Effector CD8-positive, alpha-beta T cell (primary cell): ENCODE results near the gene KCNE4.

ENCODE experiments used
- DNase-seq: peaks from one replicate; lab custom pipeline; 2025; lab: John Stamatoyannopoulos, UW
- total RNA-seq, 4 experiments: gene quantifications; one replicate each; lab custom pipeline; 2026; lab: John Stamatoyannopoulos, UW

KCNE4 gene, protein sequence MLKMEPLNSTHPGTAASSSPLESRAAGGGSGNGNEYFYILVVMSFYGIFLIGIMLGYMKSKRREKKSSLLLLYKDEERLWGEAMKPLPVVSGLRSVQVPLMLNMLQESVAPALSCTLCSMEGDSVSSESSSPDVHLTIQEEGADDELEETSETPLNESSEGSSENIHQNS
- 0 to 0.09 (median 0) reads per million in 4 experiments for total RNA-seq

DNA sequence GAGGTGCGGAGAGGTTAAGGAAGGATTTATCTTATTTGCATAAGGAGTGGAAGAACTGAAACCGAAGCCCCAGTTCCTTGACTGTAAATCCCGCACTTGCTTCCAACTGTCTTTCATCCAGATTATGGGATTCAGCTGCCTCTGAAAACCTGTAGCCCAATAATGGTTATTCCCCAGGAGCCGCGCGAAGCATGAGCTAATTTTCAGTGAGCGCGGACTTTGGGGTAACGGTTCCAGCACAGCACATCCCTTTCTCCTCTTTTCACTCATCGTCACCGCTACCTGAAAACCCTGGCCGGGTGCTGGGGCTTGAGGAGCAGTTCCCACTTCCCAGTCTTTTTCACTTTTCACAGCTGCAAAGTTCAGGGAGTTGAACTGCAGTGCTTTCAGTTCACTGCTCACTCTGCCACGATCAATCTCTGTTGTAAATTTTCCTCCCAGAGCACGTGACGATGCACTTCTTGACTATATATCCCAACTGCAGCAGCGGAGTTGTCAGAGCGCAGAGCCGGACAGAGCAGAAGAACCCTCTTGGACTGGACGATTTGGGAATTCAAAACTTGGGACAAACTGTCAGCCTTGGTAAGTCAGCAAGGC, at the start of gene KCNE4:
KCNE4 (plus strand) TSS at position 498 of the 597 bp plus-strand sequence. CDS start 641 bp downstream, outside the sequence.
- DNase-seq, result no peak

DNA sequence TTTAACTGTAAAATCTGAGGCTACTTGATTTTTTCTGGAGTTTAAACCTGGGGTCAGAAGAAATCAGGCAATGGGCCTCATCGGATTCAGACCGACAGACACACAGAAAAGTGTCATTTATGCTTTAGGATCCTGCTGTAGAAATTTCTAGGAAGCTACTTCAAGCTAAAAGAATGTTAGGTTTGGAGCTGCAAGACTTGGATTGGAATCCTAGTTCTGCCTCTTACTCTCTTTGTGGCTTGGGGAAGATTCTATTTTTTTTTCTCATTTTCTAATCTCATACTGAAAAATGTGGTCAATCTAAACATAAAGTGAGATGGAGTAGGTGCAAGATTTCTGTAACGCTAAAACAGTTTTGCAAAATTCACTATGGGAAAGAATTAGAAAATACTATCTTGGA, 48.8 kb upstream of the KCNE4 start:
- DNase-seq, result no peak

DNA sequence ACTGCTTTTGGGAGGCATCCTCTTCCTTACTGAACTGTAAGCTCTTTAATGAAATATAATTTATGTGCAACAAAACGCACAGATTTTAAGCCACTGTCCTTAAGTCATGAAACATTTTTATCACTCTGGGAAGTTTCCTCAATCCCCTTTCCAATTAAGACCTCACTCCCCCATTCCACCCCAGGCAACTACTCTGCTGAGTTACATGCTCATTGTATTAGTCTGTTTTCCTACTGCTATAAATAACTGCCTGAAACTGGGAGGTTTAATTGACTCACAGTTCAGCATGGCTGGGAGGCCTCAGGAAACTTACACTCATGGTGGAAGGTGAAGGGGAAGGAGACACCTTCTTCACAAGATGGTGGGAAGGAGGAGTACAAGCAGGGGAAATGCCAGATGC, 46.5 kb upstream of the KCNE4 start:
- no peak for DNase-seq

DNA sequence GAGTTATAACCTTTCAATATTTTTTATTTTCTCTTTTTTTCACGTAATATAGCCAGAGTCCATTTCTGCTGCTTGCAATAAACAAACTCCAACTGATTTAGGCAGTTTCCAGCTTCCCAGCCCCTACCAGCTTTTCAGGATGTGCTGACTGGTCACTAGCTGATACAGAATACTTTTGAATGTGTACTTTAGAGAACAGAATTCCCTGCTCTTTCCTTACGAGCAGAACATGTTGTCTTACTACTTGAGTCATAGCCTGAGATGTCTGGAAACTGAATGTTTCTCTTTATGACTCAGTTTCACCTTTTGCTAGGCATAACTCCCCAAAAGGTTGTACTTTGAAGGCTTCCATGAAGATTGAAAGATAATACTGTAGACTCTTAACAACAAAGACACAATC, 44.5 kb upstream of the KCNE4 start:
- no peak for DNase-seq

DNA sequence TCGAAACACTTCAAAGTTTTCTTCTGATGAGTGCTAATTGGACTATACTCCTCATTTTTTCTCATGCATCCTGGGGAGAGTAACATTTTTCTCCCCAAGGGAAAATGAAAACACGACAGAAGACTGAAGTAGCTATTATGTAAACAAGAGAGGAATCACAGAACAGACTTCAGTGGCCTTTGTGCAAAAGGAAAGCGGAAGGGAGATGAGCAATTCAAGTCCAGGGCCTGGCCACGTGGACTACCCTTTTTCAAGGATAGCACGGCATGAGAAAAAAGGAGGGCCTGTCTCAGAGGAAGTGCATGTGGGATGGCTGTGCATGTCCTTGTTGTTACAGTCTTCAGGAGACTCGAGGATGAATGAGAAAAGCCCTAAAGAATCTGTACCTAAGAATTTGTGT, 43.8 kb upstream of the KCNE4 start:
- no peak for DNase-seq

DNA sequence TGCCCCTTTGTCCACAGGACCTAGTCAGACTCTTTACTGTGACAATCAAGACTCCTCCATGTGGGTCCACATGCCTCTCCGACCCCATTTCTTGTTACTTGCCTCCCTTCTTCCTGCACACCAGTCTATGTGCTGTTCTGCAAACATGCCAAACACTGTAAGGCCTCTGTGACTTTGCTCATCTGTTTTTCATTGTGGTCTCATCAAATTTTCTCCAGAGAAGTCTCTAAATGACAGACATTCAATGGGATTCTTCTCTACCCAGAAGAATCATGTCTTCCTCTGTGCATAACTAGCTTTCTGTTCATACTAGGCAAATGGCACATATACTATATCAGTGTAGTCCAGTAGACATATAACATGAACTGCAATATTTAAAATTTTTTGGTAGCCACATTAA, 43.0 kb upstream of the KCNE4 start:
- DNase-seq, result no peak

DNA sequence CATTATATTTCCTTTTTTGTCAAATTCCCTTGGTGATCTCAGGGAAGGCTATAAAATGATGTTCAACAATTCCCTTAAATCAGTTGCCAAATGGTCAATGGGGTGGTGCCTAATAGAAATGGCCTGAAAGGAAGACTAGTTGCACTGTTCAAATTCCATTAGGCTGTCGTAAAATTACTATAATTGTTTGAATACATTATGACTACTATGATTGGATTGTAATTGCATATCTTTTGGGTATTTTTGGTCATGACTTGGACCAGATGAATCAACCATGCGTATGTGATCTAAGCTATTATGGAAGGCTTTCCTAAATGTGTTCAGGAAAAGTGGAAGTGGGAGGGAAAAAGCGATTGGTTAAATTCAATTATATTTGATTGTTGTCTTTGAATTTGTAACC, 41.3 kb upstream of the KCNE4 start:
- no peak for DNase-seq

DNA sequence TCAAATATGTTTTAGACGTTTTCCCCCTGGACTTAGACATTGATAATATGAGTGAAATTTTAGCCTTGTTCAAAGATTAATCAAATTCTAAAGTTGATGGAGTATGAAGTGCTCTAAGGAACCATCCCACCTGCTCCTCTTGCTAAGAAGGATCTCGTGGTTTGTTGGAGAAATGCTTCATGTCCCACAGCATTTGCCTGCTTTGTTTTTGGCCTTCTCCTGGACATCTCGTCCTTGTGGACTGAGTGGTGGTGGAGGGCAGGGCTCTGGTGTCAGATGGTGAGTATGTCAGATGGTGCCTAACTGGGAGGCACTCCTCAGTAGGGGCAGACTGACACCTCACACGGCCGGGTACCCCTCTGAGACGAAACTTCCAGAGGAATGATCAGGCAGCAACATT, 39.7 kb upstream of the KCNE4 start:
- DNase-seq, result no peak

DNA sequence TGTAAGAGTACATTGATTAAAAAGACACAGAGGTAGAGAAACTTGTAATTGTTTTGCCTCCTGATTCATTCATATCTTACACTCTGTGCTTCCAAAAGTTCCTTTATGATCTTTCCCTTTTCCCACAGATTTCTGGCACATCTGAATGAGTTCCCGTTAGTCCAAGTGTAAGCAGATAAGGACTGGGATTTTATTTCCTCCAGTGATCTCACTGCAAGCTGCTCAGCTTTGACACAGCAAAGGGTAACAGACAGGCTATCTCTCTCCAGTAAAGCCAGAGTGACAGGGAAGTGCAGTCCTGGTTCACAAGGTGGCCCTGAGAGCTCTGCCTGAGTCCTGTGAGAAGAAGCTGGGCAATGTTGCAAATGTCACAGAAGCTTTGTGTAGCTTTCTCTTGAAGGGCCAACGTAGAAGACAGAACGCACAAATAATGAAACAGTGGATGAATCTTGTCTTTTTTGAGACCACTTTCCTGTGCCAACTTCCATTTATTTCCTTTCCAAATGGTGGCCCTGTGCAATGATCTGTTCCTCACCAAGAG, 32.5 kb upstream of the KCNE4 start:
- DNase-seq, result no peak

DNA sequence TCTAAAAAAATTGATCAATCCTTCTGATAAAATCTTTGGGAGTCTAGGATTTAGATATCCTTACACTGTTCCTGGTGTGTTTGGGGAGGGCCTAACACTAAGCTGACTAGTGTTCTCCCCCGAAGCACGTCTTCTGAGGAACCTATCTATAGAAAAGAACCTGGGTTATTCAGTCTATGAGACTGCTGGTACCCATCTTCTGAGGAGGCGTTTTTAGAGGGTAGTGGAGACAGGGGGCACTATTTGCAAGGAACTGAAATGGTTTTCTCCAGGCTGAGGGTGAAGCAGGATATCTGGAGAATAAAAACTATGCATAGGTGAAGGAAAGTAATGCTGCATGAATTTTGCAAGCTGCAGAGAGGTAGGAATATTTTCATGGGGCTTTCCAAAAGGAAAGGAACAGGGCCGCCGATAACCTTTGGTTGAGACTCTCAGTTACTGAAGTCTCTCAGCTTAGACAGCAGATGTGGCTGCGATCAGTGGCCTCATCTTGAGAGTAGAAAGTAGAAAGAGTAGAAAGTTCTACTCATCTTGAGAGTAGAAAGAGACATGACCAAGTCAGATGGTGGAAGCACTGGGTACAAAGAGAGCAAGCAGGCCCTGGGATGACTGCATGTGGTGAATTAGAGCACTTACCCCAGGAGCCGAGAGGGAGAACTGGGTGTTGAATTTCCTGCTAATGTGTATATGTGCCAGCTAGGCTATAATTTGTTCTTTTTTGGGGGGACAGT, 31.8 kb upstream of the KCNE4 start:
- no peak for DNase-seq

DNA sequence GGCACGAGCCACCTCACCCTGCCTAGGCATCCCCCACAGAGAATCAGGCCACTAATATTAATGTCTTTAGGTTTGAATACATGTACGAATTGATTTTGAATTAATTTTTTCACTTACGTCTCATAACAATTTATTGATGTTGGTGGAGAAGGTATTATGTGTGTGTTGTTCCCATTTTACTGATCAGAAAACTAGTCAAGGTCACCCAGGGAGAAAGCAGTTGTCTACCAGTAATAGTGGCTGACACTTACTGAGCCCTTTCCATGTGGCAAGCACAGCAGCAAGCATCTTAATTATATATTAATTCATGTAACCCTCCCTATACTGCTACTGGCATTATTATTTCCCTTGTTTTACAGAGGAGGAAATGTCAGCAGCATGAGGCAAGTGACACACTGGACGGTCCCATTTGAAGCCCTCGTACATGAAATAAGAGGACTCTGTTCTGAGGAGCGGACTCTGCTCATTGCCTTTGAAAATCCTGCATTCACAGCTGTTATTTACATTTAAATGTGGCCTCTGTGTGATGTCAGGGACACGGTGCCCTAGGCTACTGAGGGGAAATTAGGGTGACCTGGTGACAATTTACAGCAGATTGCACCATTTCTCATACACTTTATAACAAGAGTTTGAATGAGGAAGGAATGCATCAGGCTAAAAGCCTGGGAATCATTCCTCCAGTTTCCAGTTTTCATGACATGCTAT, 30.9 kb upstream of the KCNE4 start:
- no peak for DNase-seq

DNA sequence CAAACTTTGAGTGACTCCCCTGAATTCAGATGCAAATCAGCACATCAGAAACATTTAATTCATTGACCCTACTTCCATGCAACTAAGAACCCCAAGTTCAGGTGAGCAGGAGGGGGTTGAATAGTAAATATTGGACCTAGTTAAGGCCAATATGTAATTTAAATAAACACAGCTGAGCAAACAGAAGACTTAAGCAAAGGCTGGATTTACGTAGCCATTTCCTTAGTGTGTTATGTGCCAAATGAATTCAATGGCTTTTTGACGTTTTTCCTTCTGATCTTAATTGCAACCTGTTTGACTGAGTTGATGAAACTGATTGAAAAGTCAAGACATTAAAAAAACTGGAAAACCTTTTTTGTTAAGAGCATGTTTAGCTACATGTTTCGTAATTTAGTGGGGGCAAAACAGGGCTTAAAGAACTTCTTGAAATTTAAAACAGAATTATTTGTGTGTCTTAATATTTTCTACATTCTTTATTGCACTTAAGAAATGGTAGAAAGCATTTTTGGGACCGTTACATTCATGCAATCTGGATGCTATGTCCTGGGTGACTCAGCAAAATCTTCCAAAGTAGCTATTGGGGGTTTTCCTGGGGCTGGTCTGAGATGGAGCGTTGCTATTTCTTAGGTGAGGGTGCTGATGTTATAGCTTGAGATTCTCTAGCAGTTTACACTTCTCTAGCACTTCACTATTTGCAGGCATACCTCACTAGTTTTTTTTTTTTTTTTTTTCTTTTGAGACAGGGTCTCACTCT, 25.5 kb upstream of the KCNE4 start:
- no peak for DNase-seq

DNA sequence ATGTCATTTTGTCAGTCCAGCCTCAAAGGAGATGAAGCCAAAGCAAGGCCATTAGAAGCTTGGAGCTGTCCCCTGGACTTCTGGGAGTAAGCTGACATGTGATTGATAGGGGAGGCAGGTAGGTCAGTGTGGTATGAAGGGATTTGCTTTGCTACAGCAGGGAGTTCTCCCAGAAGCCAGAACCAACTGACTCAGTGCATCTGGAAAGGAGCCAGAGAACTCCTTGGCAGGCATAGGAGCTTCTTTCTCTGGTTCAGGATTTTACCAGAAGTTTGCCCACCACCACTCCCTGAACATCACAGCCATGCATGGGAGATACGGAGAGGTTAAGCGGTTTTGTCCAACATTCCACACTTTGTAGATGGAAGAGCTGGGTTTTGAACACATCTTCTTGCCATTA, 24.5 kb upstream of the KCNE4 start:
- DNase-seq, result no peak

DNA sequence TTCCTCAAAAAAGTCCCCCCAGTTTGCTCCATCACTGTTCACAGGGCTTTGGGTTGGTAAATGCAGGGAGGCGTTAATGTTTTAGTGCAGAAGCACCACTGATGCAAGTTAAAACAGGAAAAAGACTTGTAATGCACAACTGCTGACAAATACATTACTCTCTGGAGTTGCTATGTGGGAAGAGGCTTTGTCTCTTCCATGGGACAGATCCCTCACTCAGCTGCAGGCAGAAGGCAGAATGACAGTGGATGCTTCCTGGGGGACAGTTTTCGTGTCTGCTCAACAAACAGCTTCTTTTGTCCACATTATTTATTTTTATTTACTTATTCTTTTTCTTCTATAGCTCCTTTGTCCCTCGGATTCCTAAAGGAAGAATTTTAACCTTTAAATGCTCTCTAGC, 22.7 kb upstream of the KCNE4 start:
- no peak for DNase-seq

DNA sequence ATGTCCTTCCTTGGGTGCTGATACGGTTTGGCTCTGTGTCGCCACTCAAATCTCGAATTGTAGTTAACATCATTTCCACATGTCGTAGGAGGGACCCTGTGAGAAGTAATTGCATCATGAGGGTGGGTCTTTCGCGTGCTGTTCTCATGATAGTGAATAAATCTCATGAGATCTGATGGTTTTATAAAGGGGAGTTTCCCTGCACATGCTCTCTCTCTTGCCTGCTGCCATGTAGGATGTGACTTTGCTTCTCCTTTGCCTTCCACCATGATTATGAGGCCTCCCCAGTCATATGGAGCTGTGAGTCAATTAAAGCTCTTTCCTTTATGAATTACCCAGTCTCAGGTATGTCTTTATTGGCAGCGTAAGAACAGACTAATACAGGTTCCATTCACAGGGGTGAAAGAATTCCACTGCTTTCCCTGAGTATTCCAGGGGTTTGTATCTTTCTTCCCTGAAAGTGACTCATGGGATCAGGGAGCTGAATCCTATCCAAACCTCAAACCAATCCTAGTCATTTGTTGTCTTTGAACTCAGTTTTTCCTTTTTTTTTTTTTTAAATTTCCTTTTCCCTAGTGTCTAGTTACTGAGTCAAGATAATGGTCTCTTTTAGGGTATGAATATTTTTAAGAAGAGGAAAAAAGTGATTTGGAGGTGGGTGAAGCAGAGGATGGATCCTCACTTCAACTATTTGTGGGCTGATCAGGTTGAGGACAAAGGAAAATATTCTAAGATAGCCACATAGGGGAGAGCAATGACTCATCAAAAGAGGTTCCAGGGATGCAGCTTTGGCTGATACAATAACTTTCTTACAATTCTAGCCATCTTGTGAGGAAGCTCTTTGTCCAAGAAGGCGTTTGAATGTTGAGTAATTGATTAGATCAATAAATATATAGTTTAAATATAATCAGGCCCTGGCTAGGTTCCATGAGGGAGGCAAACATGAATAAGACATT, 19.5 kb upstream of the KCNE4 start:
- no peak for DNase-seq

DNA sequence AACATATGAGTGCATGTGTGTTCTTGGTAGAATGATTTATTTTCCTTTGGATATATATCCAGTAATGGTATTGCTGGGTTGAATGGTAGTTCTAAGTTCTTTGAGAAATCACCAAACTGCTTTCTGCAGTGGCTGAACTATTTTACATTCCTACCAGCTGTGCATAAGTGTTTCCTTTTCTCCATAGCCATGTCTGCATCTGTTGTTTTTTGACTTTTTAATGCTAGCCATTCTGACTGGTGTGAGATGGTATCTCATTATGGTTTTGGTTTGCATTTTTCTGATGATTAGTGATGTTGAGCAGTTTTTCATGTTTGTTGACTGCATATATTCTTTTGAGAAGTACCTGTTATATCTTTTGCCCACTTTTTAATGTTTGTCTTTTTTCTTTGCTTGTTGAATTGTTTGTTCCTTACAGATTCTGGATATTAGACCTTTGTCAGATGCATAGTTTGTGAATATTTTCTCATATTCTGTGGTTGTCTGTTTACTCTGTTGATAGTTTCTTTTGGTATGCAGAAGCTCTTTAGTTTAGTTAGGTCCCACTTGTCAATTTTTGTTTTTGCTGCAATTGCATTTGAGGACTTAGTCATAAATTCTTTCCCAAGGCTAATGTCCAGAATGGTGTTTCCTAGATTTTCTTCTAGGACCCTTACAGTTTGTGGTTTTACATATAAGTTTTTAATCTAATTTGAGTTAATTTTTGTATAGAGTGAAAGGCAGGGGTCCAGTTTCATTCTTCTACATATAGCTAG, 17.6 kb upstream of the KCNE4 start:
- DNase-seq, result no peak

DNA sequence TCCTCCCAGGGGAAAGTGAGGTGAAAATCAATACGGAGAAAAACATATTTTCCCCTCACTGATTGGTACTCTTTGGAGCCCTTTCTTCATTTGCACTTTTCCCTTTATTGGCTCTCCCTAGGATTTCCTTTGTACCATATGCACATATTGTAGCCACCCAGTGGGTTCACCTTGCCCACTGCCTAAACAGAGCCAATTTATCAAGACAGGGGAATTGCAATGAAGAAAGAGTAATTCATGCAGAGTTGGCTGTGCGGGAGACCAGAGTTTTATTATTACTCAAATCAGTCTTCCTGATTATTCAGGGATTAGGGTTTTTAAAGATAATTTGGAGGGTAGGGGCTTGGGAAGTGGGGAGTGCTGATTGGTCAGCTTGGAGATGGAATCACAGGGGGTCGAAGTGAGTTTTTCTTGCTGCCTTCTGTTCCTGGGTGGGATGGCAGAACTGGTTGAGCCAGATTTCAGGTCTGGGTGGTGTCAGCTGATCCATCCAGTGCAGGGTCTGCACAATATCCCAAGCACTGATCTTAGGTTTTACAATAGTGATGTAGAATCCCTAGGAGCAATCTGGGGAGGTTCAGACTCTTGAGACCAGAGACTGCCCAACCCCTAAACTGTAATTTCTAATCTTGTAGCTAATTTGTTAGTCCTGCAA, 15.1 kb upstream of the KCNE4 start:
- DNase-seq, result no peak

DNA sequence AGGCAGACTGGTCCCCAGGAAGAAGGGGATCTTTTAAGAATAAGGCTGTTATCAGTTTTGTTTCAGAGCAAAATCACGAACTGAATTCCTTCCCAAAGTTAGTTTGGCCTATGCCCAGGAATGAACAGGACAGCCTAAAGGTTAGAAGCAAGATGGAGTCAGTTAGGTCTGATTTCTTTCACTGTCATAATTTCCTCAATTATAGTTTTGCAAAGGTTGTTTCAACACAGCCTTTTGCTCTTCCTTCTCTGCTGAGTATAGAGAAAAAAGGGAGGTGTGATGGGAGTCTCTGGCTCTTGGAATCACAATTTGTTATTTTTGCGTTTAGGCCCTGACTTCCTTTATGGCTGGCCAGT, 14.6 kb upstream of the KCNE4 start:
- DNase-seq, result no peak

DNA sequence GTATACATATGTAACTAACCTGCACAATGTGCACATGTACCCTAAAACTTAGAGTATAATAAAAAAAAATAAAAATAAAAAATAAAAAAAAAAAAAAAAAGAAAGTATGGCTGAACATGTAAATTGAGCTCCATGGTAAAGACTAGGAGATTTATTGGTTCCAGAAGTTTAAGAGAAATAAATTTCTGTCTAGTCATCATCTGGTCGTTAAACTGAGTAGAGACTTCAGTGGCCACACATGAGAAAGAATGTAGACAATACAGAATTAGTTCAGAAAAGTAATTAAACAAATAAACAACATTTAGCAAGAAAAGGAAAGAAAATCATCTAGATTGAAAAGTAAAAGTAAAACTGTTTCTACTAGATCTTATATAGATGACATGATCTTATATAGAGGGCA, 12.4 kb upstream of the KCNE4 start:
- DNase-seq, result no peak
